GM12875 (cell line): ENCODE results near the gene TEKT4.
"Not testable (repeated sequence)": the region's sequence is repeated elsewhere in the genome, so short reads cannot be mapped to it uniquely, and the experiment has no call there.

Experiments used
- H3K4me3 ChIP-seq: one replicate; pipeline ENCODE4 v1.5.1; 2011; ENCODE audit warnings: low read depth, low read length, control low read depth
- TF ChIP-seq, protein P1 (sequence below): IDR thresholded peaks from 2 replicates; pipeline ENCODE4 v1.5.1; 2011; ENCODE audit warnings: low read depth, mild to moderate bottlenecking, control low read depth, inconsistent platforms, low read length, moderate library complexity, borderline replicate concordance; ENCODE audit not compliant: insufficient read depth

Gene TEKT4, protein sequence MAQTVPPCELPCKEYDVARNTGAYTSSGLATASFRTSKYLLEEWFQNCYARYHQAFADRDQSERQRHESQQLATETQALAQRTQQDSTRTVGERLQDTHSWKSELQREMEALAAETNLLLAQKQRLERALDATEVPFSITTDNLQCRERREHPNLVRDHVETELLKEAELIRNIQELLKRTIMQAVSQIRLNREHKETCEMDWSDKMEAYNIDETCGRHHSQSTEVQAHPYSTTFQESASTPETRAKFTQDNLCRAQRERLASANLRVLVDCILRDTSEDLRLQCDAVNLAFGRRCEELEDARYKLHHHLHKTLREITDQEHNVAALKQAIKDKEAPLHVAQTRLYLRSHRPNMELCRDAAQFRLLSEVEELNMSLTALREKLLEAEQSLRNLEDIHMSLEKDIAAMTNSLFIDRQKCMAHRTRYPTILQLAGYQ

DNA sequence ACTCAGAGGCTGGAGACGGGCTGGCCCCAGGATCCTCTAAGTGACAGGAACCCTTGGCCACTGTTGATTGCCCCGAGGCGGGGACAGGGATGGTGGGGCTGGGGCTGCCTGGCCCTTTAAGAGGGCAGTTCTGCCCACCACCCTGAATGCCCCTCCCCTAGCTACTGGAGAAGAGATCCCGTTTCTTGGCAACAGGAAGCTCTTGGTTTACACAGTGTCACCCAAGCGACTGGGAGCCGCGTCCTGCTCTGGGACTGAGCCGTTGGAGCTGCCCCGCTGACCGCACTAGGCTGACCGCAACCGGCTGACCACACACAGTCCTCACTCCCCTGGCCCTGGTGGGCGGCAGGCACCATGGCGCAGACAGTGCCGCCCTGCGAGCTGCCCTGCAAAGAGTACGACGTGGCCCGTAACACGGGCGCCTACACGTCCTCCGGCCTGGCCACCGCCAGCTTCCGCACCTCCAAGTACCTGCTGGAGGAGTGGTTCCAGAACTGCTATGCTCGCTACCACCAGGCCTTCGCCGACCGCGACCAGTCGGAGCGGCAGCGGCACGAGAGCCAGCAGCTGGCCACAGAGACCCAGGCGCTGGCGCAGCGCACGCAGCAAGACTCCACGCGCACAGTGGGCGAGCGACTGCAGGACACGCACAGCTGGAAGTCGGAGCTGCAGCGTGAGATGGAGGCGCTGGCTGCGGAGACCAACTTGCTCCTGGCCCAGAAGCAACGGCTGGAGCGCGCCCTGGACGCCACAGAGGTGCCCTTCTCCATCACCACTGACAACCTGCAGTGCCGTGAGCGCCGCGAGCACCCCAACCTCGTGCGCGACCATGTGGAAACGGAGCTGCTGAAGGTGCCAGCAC lies at the start of gene TEKT4:
Gene TEKT4 (plus strand): TSS at position 205 of the 862 bp plus-strand sequence. CDS start 150 bp downstream, at position 355.
- no peak within 1 kb of the TSS for H3K4me3 ChIP-seq
- TF ChIP-seq, protein P1, sequence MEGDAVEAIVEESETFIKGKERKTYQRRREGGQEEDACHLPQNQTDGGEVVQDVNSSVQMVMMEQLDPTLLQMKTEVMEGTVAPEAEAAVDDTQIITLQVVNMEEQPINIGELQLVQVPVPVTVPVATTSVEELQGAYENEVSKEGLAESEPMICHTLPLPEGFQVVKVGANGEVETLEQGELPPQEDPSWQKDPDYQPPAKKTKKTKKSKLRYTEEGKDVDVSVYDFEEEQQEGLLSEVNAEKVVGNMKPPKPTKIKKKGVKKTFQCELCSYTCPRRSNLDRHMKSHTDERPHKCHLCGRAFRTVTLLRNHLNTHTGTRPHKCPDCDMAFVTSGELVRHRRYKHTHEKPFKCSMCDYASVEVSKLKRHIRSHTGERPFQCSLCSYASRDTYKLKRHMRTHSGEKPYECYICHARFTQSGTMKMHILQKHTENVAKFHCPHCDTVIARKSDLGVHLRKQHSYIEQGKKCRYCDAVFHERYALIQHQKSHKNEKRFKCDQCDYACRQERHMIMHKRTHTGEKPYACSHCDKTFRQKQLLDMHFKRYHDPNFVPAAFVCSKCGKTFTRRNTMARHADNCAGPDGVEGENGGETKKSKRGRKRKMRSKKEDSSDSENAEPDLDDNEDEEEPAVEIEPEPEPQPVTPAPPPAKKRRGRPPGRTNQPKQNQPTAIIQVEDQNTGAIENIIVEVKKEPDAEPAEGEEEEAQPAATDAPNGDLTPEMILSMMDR = no peak

DNA sequence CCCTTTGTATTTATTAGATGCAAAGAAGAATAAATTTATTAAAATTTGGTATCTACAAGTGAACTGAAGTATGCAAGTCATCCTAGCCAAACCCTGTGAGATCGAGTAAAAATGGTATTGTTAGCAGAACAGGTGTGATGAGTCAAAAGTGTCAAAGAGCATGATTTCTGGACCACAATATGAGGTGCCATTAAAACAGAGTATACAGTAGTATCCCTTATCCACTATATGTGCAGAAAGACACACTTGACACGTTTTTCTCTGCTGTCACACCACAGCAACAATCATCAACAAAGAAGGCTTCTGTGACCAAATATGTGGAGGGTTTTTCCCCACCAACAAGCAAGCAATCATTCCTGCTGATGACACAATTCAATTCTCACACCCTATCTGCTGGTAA lies 32.0 kb upstream of the TEKT4 start:
- H3K4me3 ChIP-seq = not testable (repeated sequence)

DNA sequence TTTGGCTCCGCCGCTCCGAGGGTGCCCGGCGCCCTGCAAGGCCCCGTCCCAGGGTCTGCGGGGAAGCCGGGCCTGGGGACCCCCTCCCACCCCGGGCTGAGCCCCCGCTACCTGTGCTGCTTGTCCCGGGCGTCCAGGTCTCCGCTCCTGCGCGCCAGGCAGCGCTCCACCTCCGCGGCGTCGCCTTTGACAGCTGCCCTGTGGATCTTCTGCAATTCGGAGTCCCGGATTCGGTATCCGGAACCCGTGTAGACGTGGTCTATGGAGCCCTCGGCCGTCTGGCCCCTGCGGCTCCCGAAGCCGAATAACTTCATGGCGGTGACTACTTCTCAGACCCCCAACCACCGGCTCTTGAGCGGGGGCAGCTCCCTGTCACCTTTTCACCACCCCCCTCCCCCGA lies 14.4 kb upstream of the TEKT4 start:
- H3K4me3 ChIP-seq = not testable (repeated sequence)

DNA sequence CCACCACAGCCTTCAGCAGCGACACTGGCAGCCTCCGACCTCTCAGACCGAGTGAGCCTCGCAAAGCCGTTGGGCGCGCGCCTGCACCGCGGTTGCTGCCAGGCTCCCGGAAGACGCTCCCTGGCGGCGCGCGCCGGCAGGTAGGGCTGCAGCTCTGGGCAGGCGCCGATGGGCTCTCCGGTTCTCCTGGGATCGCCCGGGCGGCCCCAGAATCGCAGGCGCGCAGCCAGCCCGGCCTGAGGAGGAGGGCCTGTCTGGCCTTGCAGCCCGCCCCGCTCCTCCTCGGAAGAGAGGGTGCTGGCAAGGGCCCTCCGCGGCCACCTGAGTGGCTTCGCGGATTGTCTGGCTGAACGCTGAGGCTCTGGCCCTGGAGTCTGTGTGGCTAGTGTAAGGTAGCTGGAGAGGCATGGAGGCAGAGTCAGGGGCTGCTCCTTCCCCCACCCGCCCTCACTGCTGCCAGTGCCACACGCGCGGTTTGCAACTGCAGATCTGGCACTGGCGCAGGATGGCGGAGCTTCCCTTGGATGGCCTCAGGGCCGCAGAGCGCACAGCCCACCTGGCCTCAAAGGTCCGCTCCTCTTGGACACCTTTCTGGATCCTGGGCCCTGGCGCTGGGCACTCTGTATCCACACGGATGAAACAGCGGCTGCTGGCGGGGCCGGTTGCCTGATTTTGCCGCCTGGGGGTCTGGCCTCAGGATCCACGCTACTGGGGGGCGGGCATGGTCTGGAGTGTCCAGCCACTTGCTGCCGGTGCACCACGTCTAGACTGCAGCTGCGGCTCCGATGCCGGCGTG lies 13.7 kb upstream of the TEKT4 start:
- not testable (repeated sequence) for H3K4me3 ChIP-seq

GRCh38 chr2:94858163-94858888 lies 12.9 kb upstream of the TEKT4 start:
- not testable (repeated sequence) for H3K4me3 ChIP-seq

DNA sequence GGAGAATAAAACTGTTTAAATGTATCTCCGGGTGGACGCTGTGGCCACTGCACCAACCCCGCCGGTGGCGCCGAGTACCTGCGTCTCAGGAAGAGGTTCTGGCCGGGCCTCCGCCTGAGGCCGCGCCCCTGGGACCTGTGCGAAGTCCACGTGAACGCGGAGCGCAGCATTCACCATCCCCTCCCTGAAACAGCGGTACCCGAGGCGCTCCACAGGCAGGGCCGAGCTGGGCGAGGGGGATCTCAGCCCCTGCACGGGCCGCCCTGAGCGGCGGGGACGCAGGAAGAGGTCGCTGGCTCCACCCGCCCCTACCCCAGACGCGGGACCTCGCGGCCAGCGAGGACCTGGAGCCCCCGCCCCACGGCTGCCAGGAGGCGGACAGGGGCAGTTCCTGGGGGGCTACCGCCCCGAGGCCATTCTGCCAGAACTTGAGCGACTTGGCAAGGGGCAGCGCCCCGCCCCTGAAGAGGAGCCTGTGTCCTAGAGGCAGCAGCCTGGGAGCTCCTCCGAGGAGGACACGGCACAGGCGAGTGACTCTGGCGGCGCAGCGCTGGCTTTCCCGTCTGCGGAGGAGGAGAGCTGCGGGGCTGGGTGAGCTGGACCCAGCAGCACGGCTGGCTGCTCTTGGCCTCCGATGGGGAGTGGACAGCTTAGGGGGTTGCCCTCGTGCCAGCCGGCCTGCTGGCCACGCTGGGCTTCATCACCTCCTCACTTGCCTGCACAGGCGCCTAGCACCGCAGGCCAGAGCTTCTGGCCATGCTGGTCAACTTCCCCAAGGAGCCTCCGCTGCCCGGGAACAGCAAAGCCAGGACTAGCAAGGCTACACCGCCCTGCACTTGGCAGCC lies 9.7 kb upstream of the TEKT4 start:
- H3K4me3 ChIP-seq = no peak overlapping the region

DNA sequence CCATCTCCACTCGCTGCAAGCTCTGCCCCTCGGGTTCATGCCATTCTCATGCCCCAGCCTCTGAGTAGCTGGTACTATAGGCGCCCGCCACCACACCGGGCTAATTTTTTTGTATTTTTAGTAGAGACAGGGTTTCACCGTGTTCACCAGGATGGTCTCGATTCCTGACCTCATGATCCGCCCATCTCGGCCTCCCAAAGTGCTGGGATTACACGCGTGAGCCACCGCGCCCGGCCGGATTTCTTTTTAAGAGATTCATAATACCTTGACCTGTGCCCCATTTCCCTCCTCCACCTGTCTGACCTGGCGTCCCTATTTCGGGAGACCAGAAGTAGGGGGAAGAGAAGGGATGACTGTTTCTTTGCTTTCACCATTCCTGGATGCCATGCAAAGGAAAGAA lies 8.3 kb upstream of the TEKT4 start:
- H3K4me3 ChIP-seq = not testable (repeated sequence)

More for the DNA sequence above, 9.7 kb upstream of the TEKT4 start:
- TF ChIP-seq, protein P1 = no peak

DNA sequence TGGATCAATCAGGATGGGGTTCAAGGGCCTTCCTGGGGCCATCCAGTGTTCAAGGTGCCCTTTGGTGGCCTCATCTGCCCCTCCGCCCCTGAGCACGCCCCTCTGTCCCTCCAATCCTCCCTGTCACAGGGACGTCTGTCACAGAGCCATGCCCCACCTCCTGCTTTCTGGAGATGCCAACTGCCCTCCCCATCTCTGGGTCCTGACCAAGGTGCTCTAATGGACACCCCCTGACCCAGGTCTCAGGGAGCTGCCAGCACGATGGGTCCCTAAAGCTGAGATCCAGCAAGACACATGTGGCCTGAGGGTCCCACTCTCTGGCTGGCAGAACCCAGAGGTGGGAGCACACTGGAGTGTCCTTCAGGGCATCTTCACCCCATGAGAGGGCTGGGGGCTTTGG lies 2.1 kb upstream of the TEKT4 start:
- TF ChIP-seq, protein P1 = no peak
- H3K4me3 ChIP-seq = no peak overlapping the region
